K562 (cell line): ENCODE measurements around the gene ANKZF1. TPM values are rescaled to one million over a fixed set of nuclear protein-coding genes. Genes with fewer than 3 reads are reported as not detected.

Experiments
- ATAC-seq: fragments of 200-7000 bp; cut with Tn5 transposase; 3 replicates; pipeline ENCODE4 v1.9.1; 2020; ENCODE audit warnings: moderate library complexity
- BruUV-seq: library from RNA; stranded (reverse); fragments of 400-500 nt; replicated peaks from 2 replicates; lab custom pipeline; 2021; lab: Mats Ljungman, UMichigan
- CTCF ChIA-PET: fragments of 300-600 bp; formaldehyde crosslinking; extraction: SDS; loops from one replicate; lab custom pipeline; 2021; ENCODE audit warnings: low intra/inter-chr PET ratio; lab: Yijun Ruan, JAX
- POLR2A ChIA-PET: fragments of 300-600, 350-650 bp; sonication (Branson Sonifier 250); formaldehyde crosslinking; extraction: SDS; loops from one replicate; lab custom pipeline; 2021; ENCODE audit warnings: antibody characterized with exemption, inconsistent platforms; lab: Yijun Ruan, JAX
- DNase-seq, 4 experiments: peaks; one replicate each; pipeline versions ENCODE4 v3.0.0 to v3.0.0-alpha.2; 2011 to 2018; ENCODE audit warnings: low spot score in 3 of 4, mixed read lengths in 3 of 4; ENCODE audit errors: extremely low read depth in 1 of 4
- FAIRE-seq: peaks from 2 replicates; lab custom pipeline; 2011; peaks lifted over from hg19 to GRCh38; lab: Jason Lieb, UNC
- H2AFZ ChIP-seq: 2 replicates; pipeline ENCODE4 v1.6.0; 2011; ENCODE audit warnings: low read depth, low read length, control low read depth, inconsistent platforms
- H3K27ac ChIP-seq: fragments of 200-600 bp; 3 replicates; pipeline ENCODE4 v1.8.0; 2011; ENCODE audit warnings: low read depth, mild to moderate bottlenecking, control low read depth, inconsistent platforms, low read length, moderate library complexity, mixed read lengths; ENCODE audit errors: extremely low read depth
- H3K27me3 ChIP-seq, 2 experiments: fragments of 300-600 bp in 1 of 2; 2 replicates in 1 of 2; 3 replicates in 1 of 2; pipeline versions ENCODE4 v1.6.0 to v1.8.0; 2011; ENCODE audit warnings: inconsistent platforms in 2 of 2, low read length in 2 of 2, mild to moderate bottlenecking in 1 of 2, mixed read lengths in 1 of 2, moderate library complexity in 1 of 2; ENCODE audit not compliant: control insufficient read depth in 2 of 2, insufficient read depth in 2 of 2
- H3K36me3 ChIP-seq: fragments of 300-600 bp; 3 replicates; pipeline ENCODE4 v1.8.0; 2011; ENCODE audit warnings: mild to moderate bottlenecking, low read length, inconsistent platforms; ENCODE audit not compliant: control insufficient read depth, insufficient read depth
- H3K4me1 ChIP-seq, 2 experiments: fragments of 200-600 bp in 1 of 2; replicated peaks in 1 of 2; 2 replicates in 1 of 2; 3 replicates in 1 of 2; pipeline versions ENCODE4 v1.5.1 to v1.8.0; 2011; ENCODE audit warnings: inconsistent platforms in 2 of 2, low read length in 2 of 2, mild to moderate bottlenecking in 1 of 2, mixed read lengths in 1 of 2, moderate library complexity in 1 of 2; ENCODE audit not compliant: control insufficient read depth in 2 of 2, insufficient read depth in 2 of 2
- H3K4me2 ChIP-seq: 2 replicates; pipeline ENCODE4 v1.6.1; 2011; ENCODE audit warnings: low read length, control low read depth, inconsistent platforms, mixed read lengths; ENCODE audit not compliant: insufficient read depth
- H3K4me3 ChIP-seq: fragments of 200-600 bp; sonication (generic), shearing (Covaris generic); 2 replicates; pipeline ENCODE4 v1.5.1; 2016; ENCODE audit warnings: control low read depth, inconsistent platforms
- H3K79me2 ChIP-seq: fragments of 200-600 bp; 3 replicates; pipeline ENCODE4 v1.8.0; 2011; ENCODE audit warnings: low read length, inconsistent platforms; ENCODE audit not compliant: control insufficient read depth, insufficient read depth
- H3K9ac ChIP-seq, 2 experiments: 2 replicates each; pipeline versions ENCODE4 v1.6.0 to v1.6.1; 2011; ENCODE audit warnings: low read depth in 2 of 2, low read length in 2 of 2, control low read depth in 1 of 2, inconsistent platforms in 1 of 2, mild to moderate bottlenecking in 1 of 2, mixed read lengths in 1 of 2; ENCODE audit not compliant: insufficient read depth in 1 of 2
- H3K9me1 ChIP-seq: one replicate; pipeline ENCODE4 v1.6.0; 2011; ENCODE audit warnings: inconsistent platforms, mild to moderate bottlenecking, low read length, moderate library complexity; ENCODE audit not compliant: control insufficient read depth, insufficient read depth
- H3K9me3 ChIP-seq: replicated peaks from 2 replicates; pipeline ENCODE4 v1.5.1; 2011; ENCODE audit warnings: low read depth, low read length, inconsistent platforms; ENCODE audit not compliant: control insufficient read depth, insufficient read depth
- H4K20me1 ChIP-seq: replicated peaks from 2 replicates; pipeline ENCODE4 v1.6.1; 2011; ENCODE audit warnings: low read length, inconsistent platforms, mixed read lengths; ENCODE audit not compliant: control insufficient read depth, insufficient read depth
- ATF3 ChIP-seq, 2 experiments: fragments of 450-650 bp in 1 of 2; sonication (generic) in 1 of 2; formaldehyde crosslinking in 1 of 2; IDR thresholded peaks in 1 of 2; conservative IDR thresholded peaks in 1 of 2; 2 replicates each; pipeline versions ENCODE4 v1.6.1 to v1.8.1; 2016 to 2023; ENCODE audit warnings: mild to moderate bottlenecking in 2 of 2, moderate library complexity in 2 of 2, inconsistent platforms in 1 of 2, missing genetic modification reagents in 1 of 2
- FOXJ2 ChIP-seq: fragments of 200-800 bp; sonication (Bioruptor generic); IDR thresholded peaks from 2 replicates; pipeline ENCODE4 v1.6.1; 2016; ENCODE audit warnings: missing genetic modification characterization, missing compliant biosample characterization
- HNRNPUL1 ChIP-seq: fragments of 200-400 bp; formaldehyde crosslinking; IDR thresholded peaks from 2 replicates; pipeline ENCODE4 v1.6.1; 2017; ENCODE audit warnings: low read length
- NFE2L1 ChIP-seq: fragments of 450-650 bp; IDR thresholded peaks from 2 replicates; pipeline ENCODE4 v1.6.1; 2016; ENCODE audit warnings: missing genetic modification characterization, low read depth, mild to moderate bottlenecking, missing compliant biosample characterization, moderate library complexity, borderline replicate concordance
- PKNOX1 ChIP-seq: fragments of 450-650 bp; IDR thresholded peaks from 2 replicates; pipeline ENCODE4 v1.6.1; 2016
- POLR2G ChIP-seq: fragments of 200-400 bp; formaldehyde crosslinking; IDR thresholded peaks from 2 replicates; pipeline ENCODE4 v1.6.1; 2017; ENCODE audit warnings: low read depth, mild to moderate bottlenecking, antibody characterized with exemption, low read length, moderate library complexity
- RBM22 ChIP-seq: fragments of 200-400 bp; formaldehyde crosslinking; IDR thresholded peaks from 2 replicates; pipeline ENCODE4 v1.6.1; 2018; ENCODE audit warnings: low read length, low read depth; ENCODE audit not compliant: poor library complexity, severe bottlenecking
- SMARCE1 ChIP-seq: fragments of 450-650 bp; IDR thresholded peaks from 2 replicates; pipeline ENCODE4 v1.7.1; 2016; ENCODE audit warnings: mild to moderate bottlenecking
- TFAP4 ChIP-seq: sonication (generic); formaldehyde crosslinking; IDR thresholded peaks from 2 replicates; pipeline ENCODE4 v1.8.0; 2022; ENCODE audit warnings: missing genetic modification reagents, mild to moderate bottlenecking, moderate library complexity, borderline replicate concordance
- ZNF224 ChIP-seq: sonication (generic); formaldehyde crosslinking; IDR thresholded peaks from 2 replicates; pipeline ENCODE4 v1.8.0; 2022; ENCODE audit warnings: mild to moderate bottlenecking, missing genetic modification reagents
- ZNF785 ChIP-seq: fragments of 250-450 bp; sonication (Bioruptor Pico); IDR thresholded peaks from 2 replicates; pipeline ENCODE4 v1.4.0; 2020; ENCODE audit warnings: mild to moderate bottlenecking
- WGBS: fragments of 100-300 bp; shearing (Covaris generic); methylation state at CpG from one replicate; pipeline ENCODE4 v1.1.6; 2016; ENCODE audit warnings: low coverage, mixed read lengths; ENCODE audit not compliant: insufficient coverage; ENCODE audit errors: missing lambda C conversion rate; 5-methylcytosine and 5-hydroxymethylcytosine counted together
- in situ Hi-C: fragments of 300-500 bp; cut with MboI; formaldehyde crosslinking; loops from 4 replicates; pipeline ENCODE4 v1.15.0; 2018; ENCODE audit warnings: inconsistent platforms, mixed read lengths
- intact Hi-C: fragments of 100-400 bp; cut with micrococcal nuclease; formaldehyde crosslinking; loops from 2 replicates; pipeline ENCODE4 v1.14.2; 2022
- polyA plus RNA-seq, 8 experiments: library from polyadenylated mRNA; depleted of rRNA in 4 of 8; stranded (reverse) in 5 of 8; unstranded in 3 of 8; fragments of >200 nt; fragmentation: Nextera tagmentation in 2 of 8; fragmentation: Illumina TruSeq in 1 of 8; extraction: Ambion mirVana in 2 of 8; extraction: Trizol in 1 of 8; gene quantifications; 2 replicates each; pipeline versions ENCODE4 v1.2.1 to v1.2.3, GENCODE V29; 2011 to 2014; ENCODE audit warnings: inconsistent platforms in 1 of 8, missing spikeins in 1 of 8
- total RNA-seq, 7 experiments: library from RNA; depleted of rRNA in 6 of 7; stranded (reverse); fragments of >200 nt in 6 of 7; fragmentation: Illumina TruSeq in 2 of 7; extraction: Trizol in 2 of 7; gene quantifications; 2 replicates each; pipeline versions ENCODE4 v1.2.1 to v1.2.3, GENCODE V29; 2011 to 2021; ENCODE audit warnings: low replicate concordance in 1 of 7

ANKZF1 gene
- total and polyA plus RNA-seq, 9 of the 15 experiments (the other 6 are each of a cell fraction or from before 2014, with no cell fraction given): 3.1 to 60.6 (median 31.0) TPM

- Histone ChIP-seq H3K27ac (no peak overlapping the region), H3K27me3 (no peaks in the 10 kb centered on the region), H3K4me1 (no peaks in the 10 kb centered on the region; a peak in 1 of 5 replicates), H3K36me3 (peaks cover 34% of the 10 kb centered on the region; the same call in 2 of the 3 replicates), H4K20me1 (no peaks in the 10 kb centered on the region), H3K4me2 (no peak overlapping the region), H3K9me1 (no peaks in the 10 kb centered on the region), H2AFZ (no peak overlapping the region), H3K9ac (no peak overlapping the region), H3K4me3 (no peak overlapping the region), H3K79me2 (no peaks in the 10 kb centered on the region), H3K9me3 (no peaks in the 10 kb centered on the region)
- POLR2A ChIA-PET: interaction anchor here (0.7 to 1.7 kb wide), 3 partner anchors 10 to 53 kb away, joined by 3 to 6 read pairs (median 3); no protein-coding TSS in a partner anchor
- 80% methylated on average over 6 of the region's 7 CpGs for WGBS
- peak; percentile 29; the same call in 2 of the 3 replicates for ATAC-seq
- in situ Hi-C loops: no loop called here
- TF ChIP-seq ZNF224 (CRISPR knock-in tag): no peak
- FAIRE-seq: no peak
- BruUV-seq: no TSS peak
- CTCF ChIA-PET: no interaction called here
- no peak for DNase-seq
- intact Hi-C loops: no loop called here
Measured at GRCh38 chr2:219186754-219187456, 42.7 kb upstream of the ANKZF1 start.

GRCh38 chr2:219197388-219197787 is 32.2 kb upstream of the ANKZF1 start:
- Histone ChIP-seq H3K4me3 (no peak overlapping the region), H4K20me1 (no peaks in the 10 kb centered on the region), H3K9ac (no peak overlapping the region), H3K4me2 (no peak overlapping the region), H3K79me2 (no peaks in the 10 kb centered on the region), H2AFZ (no peak overlapping the region), H3K27me3 (no peaks in the 10 kb centered on the region), H3K9me3 (no peaks in the 10 kb centered on the region), H3K4me1 (no peaks in the 10 kb centered on the region), H3K36me3 (no peaks in the 10 kb centered on the region), H3K27ac (no peak overlapping the region), H3K9me1 (no peaks in the 10 kb centered on the region)
- TF ChIP-seq ZNF785 (CRISPR knock-in tag) (no peak), FOXJ2 (no peak), NFE2L1 (tag) (no peak), RBM22 (no peak), PKNOX1 (no peak), TFAP4 (CRISPR knock-in tag) (no peak), SMARCE1 (no peak), HNRNPUL1 (no peak), POLR2G (no peak), ATF3 (IDR thresholded peaks at IDR 0.05) (no peak), ATF3 (CRISPR knock-in tag; conservative IDR thresholded peaks at IDR 0.05) (no peak)
- ChIA-PET POLR2A (interaction anchor here (1.0 to 1.5 kb wide), 2 partner anchors 9 to 12 kb away, joined by 3 to 6 read pairs; partner anchors contain the start of gene ZFAND2B), CTCF (no interaction called here)
- BruUV-seq: no TSS peak
- intact Hi-C loops: no loop called here
- FAIRE-seq: no peak
- 60% methylated on average over 1 of the region's 1 CpG for WGBS
- no peak for DNase-seq
- in situ Hi-C loops: no loop called here
- no peak for ATAC-seq
